Loucy (cell line): ENCODE results near the gene ARMC9.

Source experiments
- H2AFZ ChIP-seq: fragments of 200-600 bp; sonication (generic); 2 replicates; pipeline ENCODE4 v1.6.0; 2016; ENCODE audit warnings: antibody characterized with exemption, mild to moderate bottlenecking, low read length, moderate library complexity
- H3F3A ChIP-seq: fragments of 200-600 bp; 2 replicates; pipeline ENCODE4 v1.6.0; 2016; ENCODE audit warnings: antibody characterized with exemption, low read depth, mild to moderate bottlenecking
- H3K27me3 ChIP-seq: fragments of 200-600 bp; sonication (generic); 2 replicates; pipeline ENCODE4 v1.6.1; 2014; ENCODE audit warnings: low read length, mild to moderate bottlenecking; ENCODE audit not compliant: insufficient read depth, poor library complexity, severe bottlenecking
- H3K36me3 ChIP-seq: fragments of 200-600 bp; sonication (generic); 2 replicates; pipeline ENCODE4 v1.6.1; 2016; ENCODE audit warnings: low read length; ENCODE audit not compliant: insufficient read depth
- H3K4me1 ChIP-seq: fragments of 200-600 bp; sonication (generic); 2 replicates; pipeline ENCODE4 v1.5.1; 2014; ENCODE audit warnings: low read length, mild to moderate bottlenecking; ENCODE audit not compliant: insufficient read depth, poor library complexity, severe bottlenecking
- H3K4me2 ChIP-seq: fragments of 200-600 bp; sonication (generic); 2 replicates; pipeline ENCODE4 v1.6.0; 2014; ENCODE audit warnings: antibody characterized with exemption, low read length, low read depth, mild to moderate bottlenecking; ENCODE audit not compliant: poor library complexity, severe bottlenecking
- H3K4me3 ChIP-seq: fragments of 200-600 bp; sonication (generic); 2 replicates; pipeline ENCODE4 v1.5.1; 2014; ENCODE audit warnings: low read length, mild to moderate bottlenecking, mixed read lengths; ENCODE audit not compliant: poor library complexity, severe bottlenecking
- H3K79me2 ChIP-seq: fragments of 200-600 bp; sonication (generic); 2 replicates; pipeline ENCODE4 v1.6.1; 2014; ENCODE audit warnings: low read length; ENCODE audit not compliant: insufficient read depth
- H3K9ac ChIP-seq: fragments of 200-600 bp; sonication (generic); 2 replicates; pipeline ENCODE4 v1.6.0; 2014; ENCODE audit warnings: mild to moderate bottlenecking, low read depth, low read length, moderate library complexity; ENCODE audit not compliant: poor library complexity, severe bottlenecking
- H3K9me2 ChIP-seq: fragments of 200-600 bp; sonication (generic); replicated peaks from 2 replicates; pipeline ENCODE4 v1.6.1; 2016; ENCODE audit warnings: low read depth, low read length, mixed read lengths
- H3K9me3 ChIP-seq: fragments of 200-600 bp; sonication (generic); 2 replicates; pipeline ENCODE4 v1.6.1; 2014; ENCODE audit warnings: mild to moderate bottlenecking, antibody characterized with exemption, low read length, low read depth; ENCODE audit not compliant: insufficient read depth
- H4K20me1 ChIP-seq: fragments of 200-600 bp; sonication (generic); 2 replicates; pipeline ENCODE4 v1.6.0; 2014; ENCODE audit warnings: antibody characterized with exemption, low read length, mild to moderate bottlenecking; ENCODE audit not compliant: insufficient read depth, poor library complexity, severe bottlenecking
- EZH2phosphoT487 ChIP-seq: fragments of 200-600 bp; IDR thresholded peaks from 2 replicates; pipeline ENCODE4 v1.6.1; 2018; ENCODE audit warnings: antibody characterized with exemption, mild to moderate bottlenecking, moderate library complexity, borderline replicate concordance
- TF ChIP-seq, protein P1 (sequence below): fragments of 200-600 bp; sonication (generic); conservative IDR thresholded peaks from 2 replicates; pipeline ENCODE4 v1.5.1; 2014; ENCODE audit warnings: mild to moderate bottlenecking, antibody characterized with exemption, low read length

Gene ARMC9

GRCh38 chr2:231228223-231228622 lies 29.8 kb downstream of the ARMC9 start:
- peak overlapping the region; percentile 74 for H3K4me2 ChIP-seq

GRCh38 chr2:231228974-231229529 lies 30.6 kb downstream of the ARMC9 start:
- TF ChIP-seq, protein P1, sequence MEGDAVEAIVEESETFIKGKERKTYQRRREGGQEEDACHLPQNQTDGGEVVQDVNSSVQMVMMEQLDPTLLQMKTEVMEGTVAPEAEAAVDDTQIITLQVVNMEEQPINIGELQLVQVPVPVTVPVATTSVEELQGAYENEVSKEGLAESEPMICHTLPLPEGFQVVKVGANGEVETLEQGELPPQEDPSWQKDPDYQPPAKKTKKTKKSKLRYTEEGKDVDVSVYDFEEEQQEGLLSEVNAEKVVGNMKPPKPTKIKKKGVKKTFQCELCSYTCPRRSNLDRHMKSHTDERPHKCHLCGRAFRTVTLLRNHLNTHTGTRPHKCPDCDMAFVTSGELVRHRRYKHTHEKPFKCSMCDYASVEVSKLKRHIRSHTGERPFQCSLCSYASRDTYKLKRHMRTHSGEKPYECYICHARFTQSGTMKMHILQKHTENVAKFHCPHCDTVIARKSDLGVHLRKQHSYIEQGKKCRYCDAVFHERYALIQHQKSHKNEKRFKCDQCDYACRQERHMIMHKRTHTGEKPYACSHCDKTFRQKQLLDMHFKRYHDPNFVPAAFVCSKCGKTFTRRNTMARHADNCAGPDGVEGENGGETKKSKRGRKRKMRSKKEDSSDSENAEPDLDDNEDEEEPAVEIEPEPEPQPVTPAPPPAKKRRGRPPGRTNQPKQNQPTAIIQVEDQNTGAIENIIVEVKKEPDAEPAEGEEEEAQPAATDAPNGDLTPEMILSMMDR, result no peak
- no peak for TF ChIP-seq EZH2phosphoT487
- no peaks in the 10 kb centered on the region for H3K79me2 ChIP-seq
- no peaks in the 10 kb centered on the region for H3K36me3 ChIP-seq
- H3K9me3 ChIP-seq, result no peaks in the 10 kb centered on the region
- no peaks in the 10 kb centered on the region for H4K20me1 ChIP-seq
- H3F3A ChIP-seq, result peaks cover 16% of the 10 kb centered on the region; the same call in 1 of the 2 replicates
- H3K4me3 ChIP-seq, result peak overlapping the region; percentile 50
- H3K4me2 ChIP-seq, result peak overlapping the region; percentile 74
- peak overlapping the region; percentile 67 for H3K9ac ChIP-seq
- no peak overlapping the region for H2AFZ ChIP-seq
- H3K9me2 ChIP-seq, result no peaks in the 10 kb centered on the region
- H3K4me1 ChIP-seq, result peaks cover 36% of the 10 kb centered on the region
- no peaks in the 10 kb centered on the region for H3K27me3 ChIP-seq

More at GRCh38 chr2:231228223-231228622, 29.8 kb downstream of the ARMC9 start:
- H3K9me3 ChIP-seq, result no peaks in the 10 kb centered on the region
- H3F3A ChIP-seq, result peaks cover 16% of the 10 kb centered on the region; the same call in 1 of the 2 replicates
- no peaks in the 10 kb centered on the region for H4K20me1 ChIP-seq
- no peaks in the 10 kb centered on the region for H3K27me3 ChIP-seq
- peaks cover 36% of the 10 kb centered on the region for H3K4me1 ChIP-seq
- TF ChIP-seq, protein P1, result no peak
- no peak for TF ChIP-seq EZH2phosphoT487
- H3K36me3 ChIP-seq, result no peaks in the 10 kb centered on the region
- H3K4me3 ChIP-seq, result peak overlapping the region; percentile 50
- no peak overlapping the region; the same call in 1 of the 2 replicates for H2AFZ ChIP-seq
- peak overlapping the region; percentile 67 for H3K9ac ChIP-seq
- no peaks in the 10 kb centered on the region for H3K79me2 ChIP-seq
- H3K9me2 ChIP-seq, result no peaks in the 10 kb centered on the region

GRCh38 chr2:231235217-231235616 lies 36.8 kb downstream of the ARMC9 start:
- H3K9ac ChIP-seq, result no peak overlapping the region
- no peaks in the 10 kb centered on the region for H3K9me2 ChIP-seq
- H3K4me3 ChIP-seq, result no peak overlapping the region
- H2AFZ ChIP-seq, result no peak overlapping the region
- TF ChIP-seq, protein P1, result no peak
- no peak for TF ChIP-seq EZH2phosphoT487
- no peaks in the 10 kb centered on the region for H3K27me3 ChIP-seq
- no peaks in the 10 kb centered on the region for H3K9me3 ChIP-seq
- no peaks in the 10 kb centered on the region for H3K36me3 ChIP-seq
- H3F3A ChIP-seq, result no peaks in the 10 kb centered on the region
- no peaks in the 10 kb centered on the region for H4K20me1 ChIP-seq
- H3K4me2 ChIP-seq, result no peak overlapping the region
- peaks cover 25% of the 10 kb centered on the region for H3K4me1 ChIP-seq
- no peaks in the 10 kb centered on the region for H3K79me2 ChIP-seq
